Epithelial cell of esophagus (primary cell): Measurements from ENCODE around the gene ENOX1.

Experiments
- DNase-seq: peaks from one replicate; pipeline ENCODE4 v3.0.0; 2010; ENCODE audit warnings: low read depth
- H3K4me3 ChIP-seq: 2 replicates; pipeline ENCODE4 v1.5.1; 2011; ENCODE audit warnings: mild to moderate bottlenecking, low read length, control low read depth
- CTCF ChIP-seq: IDR thresholded peaks from 2 replicates; pipeline ENCODE4 v1.5.1; 2011; ENCODE audit warnings: low read depth, mild to moderate bottlenecking, low read length, control low read depth, inconsistent platforms; ENCODE audit not compliant: insufficient read depth; ENCODE audit errors: missing control alignments

ENOX1 gene

DNA sequence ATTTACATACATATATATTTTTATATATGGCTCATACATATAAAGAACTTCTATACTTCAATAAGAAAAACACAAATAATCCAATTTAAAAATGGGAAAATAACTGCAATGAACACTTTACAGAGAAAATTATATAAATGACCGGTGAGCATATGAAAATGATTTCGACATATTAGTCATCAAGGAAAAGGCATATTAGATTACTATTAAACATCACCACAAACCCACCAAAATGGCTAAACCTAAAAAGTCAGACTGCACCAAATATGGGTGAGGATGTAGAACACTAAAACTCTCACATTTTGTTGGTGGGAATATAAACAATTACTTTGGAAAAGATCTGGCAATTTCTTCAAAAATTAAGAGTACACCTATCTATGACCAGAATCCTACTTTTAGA is 316.2 kb downstream of the ENOX1 start:
- no peak for DNase-seq
- no peak overlapping the region for H3K4me3 ChIP-seq

GRCh38 chr13:43469791-43470190 is 317.0 kb downstream of the ENOX1 start:
- DNase-seq, result no peak
- no peak overlapping the region for H3K4me3 ChIP-seq
- TF ChIP-seq CTCF, result no peak

More for the DNA sequence above, 316.2 kb downstream of the ENOX1 start:
- TF ChIP-seq CTCF, result no peak

GRCh38 chr13:43464578-43465264 is 322.1 kb downstream of the ENOX1 start:
- no peak for DNase-seq
- H3K4me3 ChIP-seq, result no peak overlapping the region

DNA sequence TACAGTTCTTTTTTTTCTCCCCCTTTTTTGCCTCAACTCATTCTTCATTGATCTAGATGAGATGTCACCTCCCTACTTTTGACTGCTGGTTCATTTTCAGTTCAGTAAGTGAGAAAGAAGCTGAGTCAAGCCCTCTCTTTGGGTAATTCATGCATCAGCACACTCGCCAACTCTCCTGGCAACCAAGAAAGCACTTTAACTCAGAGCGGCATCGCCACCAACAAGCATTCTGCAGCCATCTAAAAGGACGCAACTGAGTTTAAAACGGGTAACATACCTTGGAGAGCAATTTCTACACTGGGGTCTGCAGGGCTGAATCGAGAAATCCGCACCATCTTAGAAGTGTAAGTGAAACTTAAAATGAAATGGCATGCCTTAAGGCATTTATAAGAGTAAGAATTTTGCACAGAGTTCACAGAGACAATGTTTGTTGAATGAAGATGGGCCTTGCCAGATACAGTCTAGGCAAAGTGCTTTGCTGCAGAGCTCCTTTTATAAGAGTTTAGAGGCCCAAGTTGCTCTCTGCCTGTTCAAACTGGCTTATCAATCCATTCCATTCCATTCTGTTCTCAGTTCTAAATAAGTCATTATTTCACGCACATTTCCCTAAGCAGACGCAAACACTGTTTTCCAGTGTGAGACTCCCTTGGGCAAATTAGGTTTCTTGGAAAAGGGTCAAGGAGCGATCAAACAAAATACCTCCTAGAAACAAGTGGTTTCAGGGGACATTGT is 338.0 kb downstream of the ENOX1 start:
- TF ChIP-seq CTCF, result no peak
- no peak for DNase-seq
- no peak overlapping the region for H3K4me3 ChIP-seq

More at GRCh38 chr13:43464578-43465264, 322.1 kb downstream of the ENOX1 start:
- no peak for TF ChIP-seq CTCF

GRCh38 chr13:43446126-43446525 is 340.6 kb downstream of the ENOX1 start:
- no peak for DNase-seq
- TF ChIP-seq CTCF, result no peak
- H3K4me3 ChIP-seq, result no peak overlapping the region

- no peak for DNase-seq
- TF ChIP-seq CTCF, result no peak
- no peak overlapping the region for H3K4me3 ChIP-seq
Measured at GRCh38 chr13:43445668-43446067, 341.1 kb downstream of the ENOX1 start.
